CD4-positive, alpha-beta T cell (primary cell): ENCODE measurements around the gene LSAMP. TPM values are rescaled to one million over a fixed set of nuclear protein-coding genes. Genes with fewer than 3 reads are reported as not detected.
"Not testable (repeated sequence)": the region's sequence is repeated elsewhere in the genome, so short reads cannot be mapped to it uniquely, and the experiment has no call there.

Source experiments
- ATAC-seq: fragments of 200-7000 bp; cut with Tn5 transposase; one replicate; pipeline ENCODE4 v1.10.0; 2022; ENCODE audit warnings: mild to moderate bottlenecking; ENCODE audit not compliant: poor library complexity
- CTCF ChIA-PET: fragments of 350-600 bp; sonication (Branson Sonifier 250); formaldehyde crosslinking; loops from one replicate; lab custom pipeline; 2021; ENCODE audit warnings: antibody characterized with exemption, inconsistent platforms; lab: Charles Lee
- POLR2A ChIA-PET: fragments of 350-600 bp; sonication (Branson Sonifier 250); formaldehyde crosslinking; loops from one replicate; lab custom pipeline; 2021; ENCODE audit warnings: antibody characterized with exemption, inconsistent platforms; lab: Charles Lee
- DNase-seq, 14 experiments: peaks; one replicate each; pipeline ENCODE4 v3.0.0-alpha.2; 2013 to 2020; ENCODE audit warnings: mixed read lengths in 2 of 14
- H3K27ac ChIP-seq, 2 donors: one replicate each; pipeline versions ENCODE4 v1.5.1 to v1.7.0; 2013; ENCODE audit warnings: low read length in 2 of 2, low read depth in 1 of 2, mild to moderate bottlenecking in 1 of 2
- H3K27me3 ChIP-seq, 2 experiments: 1 replicate in 1 of 2; 2 replicates in 1 of 2; pipeline versions ENCODE4 v1.6.1 to v1.7.0; 2013; ENCODE audit warnings: low read length in 2 of 2, control low read depth in 1 of 2, mild to moderate bottlenecking in 1 of 2, moderate library complexity in 1 of 2; ENCODE audit not compliant: insufficient read depth in 2 of 2, control insufficient read depth in 1 of 2
- H3K36me3 ChIP-seq: one replicate; pipeline ENCODE4 v1.6.1; 2013; ENCODE audit warnings: low read length, control low read depth; ENCODE audit not compliant: insufficient read depth
- H3K4me1 ChIP-seq: one replicate; pipeline ENCODE4 v1.6.1; 2013; ENCODE audit warnings: low read length, control low read depth; ENCODE audit not compliant: insufficient read depth
- H3K4me3 ChIP-seq: one replicate; pipeline ENCODE4 v1.5.1; 2013; ENCODE audit warnings: mild to moderate bottlenecking, low read length, moderate library complexity
- H3K9me3 ChIP-seq, 2 experiments: 1 replicate in 1 of 2; 2 replicates in 1 of 2; pipeline versions ENCODE4 v1.6.1 to v1.7.0; 2013; ENCODE audit warnings: low read length in 2 of 2, mild to moderate bottlenecking in 2 of 2, control low read depth in 1 of 2, moderate library complexity in 1 of 2; ENCODE audit not compliant: control insufficient read depth in 1 of 2, insufficient read depth in 1 of 2
- H3K27ac Mint-ChIP-seq: one replicate; pipeline ENCODE4 v1.8.0; 2020; ENCODE audit warnings: mixed read lengths
- H3K27me3 Mint-ChIP-seq: one replicate; pipeline ENCODE4 v1.8.0; 2021; ENCODE audit warnings: mixed read lengths
- H3K36me3 Mint-ChIP-seq: one replicate; pipeline ENCODE4 v1.8.0; 2021; ENCODE audit warnings: low read depth, mixed read lengths
- H3K4me1 Mint-ChIP-seq: one replicate; pipeline ENCODE4 v1.8.0; 2021; ENCODE audit warnings: low read depth, mixed read lengths
- H3K4me3 Mint-ChIP-seq: one replicate; pipeline ENCODE4 v1.8.0; 2020; ENCODE audit warnings: mild to moderate bottlenecking, mixed read lengths
- H3K9me3 Mint-ChIP-seq: one replicate; pipeline ENCODE4 v1.8.0; 2020; ENCODE audit warnings: mixed read lengths
- CTCF ChIP-seq: fragments of 200-600 bp; IDR thresholded peaks from one replicate; pipeline ENCODE4 v1.8.0; 2022; ENCODE audit warnings: antibody characterized with exemption, mild to moderate bottlenecking
- intact Hi-C, 2 experiments: fragments of 100-400 bp; cut with DNase I in 1 of 2; cut with micrococcal nuclease in 1 of 2; formaldehyde crosslinking; loops; one replicate each; pipeline versions ENCODE4 v1.15.1 to v1.9.0; 2023 to 2025; cut with DNase I, micrococcal nuclease
- total RNA-seq, 174 experiments: library from RNA in 2 of 174; stranded (reverse) in 2 of 174; gene quantifications; one replicate each; pipeline ENCODE4 v1.2.3 and lab custom pipeline; 2021 to 2026

The LSAMP gene
- total RNA-seq, 2 experiments from 2014 or later, result not detected

- not testable (repeated sequence) for H3K36me3 ChIP-seq, DNase-seq, ATAC-seq, H3K27me3 Mint-ChIP-seq, H3K4me1 Mint-ChIP-seq, H3K36me3 Mint-ChIP-seq, H3K9me3 ChIP-seq, H3K27me3 ChIP-seq, H3K9me3 Mint-ChIP-seq
- ChIA-PET POLR2A (interaction anchor here (0.8 to 2.2 kb wide), 15 partner anchors 9 to 1570 kb away, joined by 3 to 18 read pairs (median 6); partner anchors contain the start of gene ZBTB20), CTCF (interaction anchor here (0.5 to 2.7 kb wide), 15 partner anchors 9 to 1314 kb away, joined by 3 to 16 read pairs (median 6); no protein-coding TSS in a partner anchor)
- peak overlapping the region in 1 of 2 donors; percentile 94 for H3K27ac ChIP-seq
- H3K4me3 ChIP-seq, result peak overlapping the region; percentile 72
- intact Hi-C loops, result loop anchor here (5.0 to 10.0 kb wide), 7 partner anchors 89 to 1726 kb away; partner anchors contain the start of genes CCDC191 (in 1 of the 2), QTRT2 (in 1 of the 2) and ZBTB20 (in 1 of the 2)
- Mint-ChIP-seq H3K27ac (peak overlapping the region; percentile 79), H3K4me3 (peak overlapping the region; percentile 80)
- H3K4me1 ChIP-seq, result peaks cover 16% of the 10 kb centered on the region
Measured at GRCh38 chr3:115783426-115783825, 661.9 kb downstream of the LSAMP start.

GRCh38 chr3:115779011-115779410, 666.3 kb downstream of the LSAMP start:
- no peaks in the 10 kb centered on the region for H3K9me3 Mint-ChIP-seq
- no peak overlapping the region for H3K4me3 Mint-ChIP-seq
- POLR2A ChIA-PET, result no interaction called here
- H3K36me3 ChIP-seq, result no peaks in the 10 kb centered on the region
- no peak overlapping the region for H3K27ac ChIP-seq
- H3K9me3 ChIP-seq, result no peaks in the 10 kb centered on the region
- no peak for ATAC-seq
- no peaks in the 10 kb centered on the region for H3K27me3 ChIP-seq
- no peaks in the 10 kb centered on the region for H3K36me3 Mint-ChIP-seq
- no peak for DNase-seq
- peaks cover 5% of the 10 kb centered on the region for H3K4me1 Mint-ChIP-seq
- H3K4me1 ChIP-seq, result peaks cover 7% of the 10 kb centered on the region
- intact Hi-C loops, result no loop called here
- peaks cover 6% of the 10 kb centered on the region for H3K27me3 Mint-ChIP-seq
- H3K27ac Mint-ChIP-seq, result no peak overlapping the region
- CTCF ChIA-PET, result no interaction called here
- H3K4me3 ChIP-seq, result no peak overlapping the region
- no peak for TF ChIP-seq CTCF

- H3K27ac Mint-ChIP-seq, result no peak overlapping the region
- no peaks in the 10 kb centered on the region for H3K27me3 ChIP-seq
- no peak for TF ChIP-seq CTCF
- intact Hi-C loops, result no loop called here
- H3K9me3 Mint-ChIP-seq, result no peaks in the 10 kb centered on the region
- no peak overlapping the region for H3K4me3 Mint-ChIP-seq
- H3K4me3 ChIP-seq, result no peak overlapping the region
- H3K4me1 Mint-ChIP-seq, result no peaks in the 10 kb centered on the region
- no peaks in the 10 kb centered on the region for H3K36me3 ChIP-seq
- DNase-seq (no peak), ATAC-seq (no peak)
- no peaks in the 10 kb centered on the region for H3K36me3 Mint-ChIP-seq
- peaks cover 9% of the 10 kb centered on the region for H3K27me3 Mint-ChIP-seq
- H3K4me1 ChIP-seq, result no peaks in the 10 kb centered on the region
- no peak overlapping the region for H3K27ac ChIP-seq
- POLR2A ChIA-PET, result interaction anchor here (1.6 kb wide), 1 partner anchor 11 kb away, joined by 5 read pairs; no protein-coding TSS in a partner anchor
- H3K9me3 ChIP-seq, result no peaks in the 10 kb centered on the region
- CTCF ChIA-PET, result no interaction called here
Measured at GRCh38 chr3:115772951-115773350, 672.3 kb downstream of the LSAMP start.

- no peaks in the 10 kb centered on the region for H3K36me3 ChIP-seq
- no peak for ATAC-seq
- CTCF ChIA-PET, result interaction anchor here (1.2 kb wide), 1 partner anchor 16 kb away, joined by 3 read pairs; no protein-coding TSS in a partner anchor
- no peaks in the 10 kb centered on the region for H3K27me3 ChIP-seq
- no peaks in the 10 kb centered on the region for H3K4me1 ChIP-seq
- Mint-ChIP-seq H3K36me3 (no peaks in the 10 kb centered on the region), H3K27me3 (peaks cover 24% of the 10 kb centered on the region), H3K27ac (no peak overlapping the region), H3K9me3 (no peaks in the 10 kb centered on the region), H3K4me3 (no peak overlapping the region), H3K4me1 (no peaks in the 10 kb centered on the region)
- no peak for DNase-seq
- no peaks in the 10 kb centered on the region for H3K9me3 ChIP-seq
- no peak overlapping the region for H3K4me3 ChIP-seq
- no peak overlapping the region for H3K27ac ChIP-seq
- POLR2A ChIA-PET, result interaction anchor here (1.2 kb wide), 1 partner anchor 16 kb away, joined by 3 read pairs; no protein-coding TSS in a partner anchor
- no peak for TF ChIP-seq CTCF
- intact Hi-C loops, result no loop called here
Measured at GRCh38 chr3:115768661-115769060, 676.6 kb downstream of the LSAMP start.
